Measurements from ENCODE around the gene TMEM175.

The TMEM175 gene

GRCh38 chr4:931960-932712, at the start of gene TMEM175, which contains the start of gene GAK:
TMEM175 (plus strand) TSS chr4:932460; CDS start chr4:947740, 15,280 bp downstream.
GAK (minus strand) TSS chr4:932316; CDS start chr4:932187, 129 bp downstream.
- no peaks in the 10 kb centered on the region for H3K36me3 ChIP-seq (ENCODE audit: insufficient read depth, low read length)
- H3K4me1 ChIP-seq (ENCODE audit: control insufficient read depth, insufficient read depth, low read length, unreplicated experiment): peaks cover 9% of the 10 kb centered on the region
- H3K27ac ChIP-seq (ENCODE audit: low read depth, low read length): peak within 1 kb of the TSS; percentile 87
- H3K79me2 ChIP-seq (ENCODE audit: control insufficient read depth, insufficient read depth, low read length, unreplicated experiment): peaks cover 50% of the 10 kb centered on the region
- H3K4me3 ChIP-seq (ENCODE audit: low read depth, low read length): peak within 1 kb of the TSS; percentile 96
- H3K27me3 ChIP-seq (ENCODE audit: insufficient read depth, low read length): no peaks in the 10 kb centered on the region
- H2AFZ ChIP-seq (ENCODE audit: low read length, unreplicated experiment): peak within 1 kb of the TSS; percentile 50

- no peak overlapping the region for H2AFZ ChIP-seq (ENCODE audit: low read length, unreplicated experiment)
- H3K36me3 ChIP-seq (ENCODE audit: insufficient read depth, low read length): peaks cover 9% of the 10 kb centered on the region; the same call in 1 of the 2 replicates
- no peak overlapping the region for H3K4me3 ChIP-seq (ENCODE audit: low read depth, low read length)
- no peaks in the 10 kb centered on the region for H3K79me2 ChIP-seq (ENCODE audit: control insufficient read depth, insufficient read depth, low read length, unreplicated experiment)
- H3K27ac ChIP-seq (ENCODE audit: low read depth, low read length): no peak overlapping the region
- H3K4me1 ChIP-seq (ENCODE audit: control insufficient read depth, insufficient read depth, low read length, unreplicated experiment): no peaks in the 10 kb centered on the region
- no peaks in the 10 kb centered on the region for H3K27me3 ChIP-seq (ENCODE audit: insufficient read depth, low read length)
Measured at GRCh38 chr4:882646-883045, 49.6 kb upstream of the TMEM175 start.

DNA sequence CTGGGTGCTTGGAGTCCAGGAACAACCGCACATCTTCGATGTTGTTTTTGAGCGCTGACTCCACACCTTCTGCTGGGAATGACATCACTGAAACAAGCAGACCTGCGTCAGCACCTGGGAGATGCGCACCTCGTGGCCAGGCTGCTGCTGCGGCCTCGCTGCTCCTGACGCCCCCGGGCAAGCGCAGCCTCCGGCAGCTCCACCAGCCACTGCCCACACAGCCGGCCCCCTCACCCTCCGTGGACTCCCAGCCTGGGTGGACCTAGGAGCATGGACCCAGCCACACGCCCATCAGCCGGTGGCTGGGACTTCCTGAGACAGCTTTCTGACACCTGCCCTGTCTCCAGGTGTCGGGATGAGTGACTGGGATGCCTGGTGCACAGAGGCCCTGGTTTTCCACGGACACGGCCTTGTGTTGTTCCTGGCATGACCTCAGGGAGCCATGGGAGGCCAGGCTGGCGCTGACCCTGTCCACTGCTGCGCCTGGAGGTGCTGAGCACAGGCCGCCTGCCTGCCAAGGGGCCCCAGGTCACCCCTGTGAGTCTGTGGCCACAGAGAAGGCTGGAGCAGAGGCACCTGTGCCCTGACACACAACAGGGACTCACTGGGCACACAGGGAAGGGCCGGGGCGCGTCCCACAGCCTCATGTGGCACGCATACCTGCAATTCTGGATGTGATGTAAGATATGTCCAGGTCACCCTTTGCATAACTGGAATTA, 48.7 kb upstream of the TMEM175 start:
- Histone ChIP-seq H2AFZ (ENCODE audit: low read length, unreplicated experiment) (no peak overlapping the region), H3K4me3 (ENCODE audit: low read depth, low read length) (no peak overlapping the region), H3K27me3 (ENCODE audit: insufficient read depth, low read length) (no peaks in the 10 kb centered on the region), H3K36me3 (ENCODE audit: insufficient read depth, low read length) (peaks cover 14% of the 10 kb centered on the region; the same call in 1 of the 2 replicates), H3K79me2 (ENCODE audit: control insufficient read depth, insufficient read depth, low read length, unreplicated experiment) (no peaks in the 10 kb centered on the region), H3K4me1 (ENCODE audit: control insufficient read depth, insufficient read depth, low read length, unreplicated experiment) (no peaks in the 10 kb centered on the region), H3K27ac (ENCODE audit: low read depth, low read length) (no peak overlapping the region)

DNA sequence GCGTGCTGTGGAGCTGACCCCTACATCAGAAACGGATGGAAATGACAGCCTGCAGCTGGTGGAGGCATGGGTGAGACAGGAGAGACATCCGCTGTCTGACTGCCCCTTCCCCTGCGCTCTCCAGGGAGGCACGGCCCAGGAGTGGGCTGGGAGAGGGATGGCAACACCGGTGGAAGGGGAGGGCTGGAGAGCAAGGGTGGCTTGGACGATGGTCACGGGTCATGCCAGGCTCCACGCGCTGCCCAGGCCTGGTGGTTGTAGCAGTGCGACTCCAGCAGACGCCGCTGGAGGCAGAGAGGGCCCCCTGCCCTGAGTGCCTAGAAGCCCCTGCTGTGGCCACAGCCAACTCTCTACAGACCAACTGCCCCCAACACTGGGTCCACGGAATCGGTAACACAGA, 48.0 kb upstream of the TMEM175 start:
- Histone ChIP-seq H3K27ac (ENCODE audit: low read depth, low read length) (no peak overlapping the region), H3K27me3 (ENCODE audit: insufficient read depth, low read length) (no peaks in the 10 kb centered on the region), H3K79me2 (ENCODE audit: control insufficient read depth, insufficient read depth, low read length, unreplicated experiment) (no peaks in the 10 kb centered on the region), H3K36me3 (ENCODE audit: insufficient read depth, low read length) (peaks cover 15% of the 10 kb centered on the region; the same call in 1 of the 2 replicates), H3K4me1 (ENCODE audit: control insufficient read depth, insufficient read depth, low read length, unreplicated experiment) (no peaks in the 10 kb centered on the region), H2AFZ (ENCODE audit: low read length, unreplicated experiment) (no peak overlapping the region), H3K4me3 (ENCODE audit: low read depth, low read length) (no peak overlapping the region)

GRCh38 chr4:884896-885295, 47.4 kb upstream of the TMEM175 start:
- no peak overlapping the region for H3K27ac ChIP-seq (ENCODE audit: low read depth, low read length)
- H3K4me1 ChIP-seq (ENCODE audit: control insufficient read depth, insufficient read depth, low read length, unreplicated experiment): no peaks in the 10 kb centered on the region
- H3K36me3 ChIP-seq (ENCODE audit: insufficient read depth, low read length): peaks cover 11% of the 10 kb centered on the region; the same call in 1 of the 2 replicates
- H3K79me2 ChIP-seq (ENCODE audit: control insufficient read depth, insufficient read depth, low read length, unreplicated experiment): no peaks in the 10 kb centered on the region
- no peak overlapping the region for H2AFZ ChIP-seq (ENCODE audit: low read length, unreplicated experiment)
- H3K27me3 ChIP-seq (ENCODE audit: insufficient read depth, low read length): no peaks in the 10 kb centered on the region
- no peak overlapping the region for H3K4me3 ChIP-seq (ENCODE audit: low read depth, low read length)

DNA sequence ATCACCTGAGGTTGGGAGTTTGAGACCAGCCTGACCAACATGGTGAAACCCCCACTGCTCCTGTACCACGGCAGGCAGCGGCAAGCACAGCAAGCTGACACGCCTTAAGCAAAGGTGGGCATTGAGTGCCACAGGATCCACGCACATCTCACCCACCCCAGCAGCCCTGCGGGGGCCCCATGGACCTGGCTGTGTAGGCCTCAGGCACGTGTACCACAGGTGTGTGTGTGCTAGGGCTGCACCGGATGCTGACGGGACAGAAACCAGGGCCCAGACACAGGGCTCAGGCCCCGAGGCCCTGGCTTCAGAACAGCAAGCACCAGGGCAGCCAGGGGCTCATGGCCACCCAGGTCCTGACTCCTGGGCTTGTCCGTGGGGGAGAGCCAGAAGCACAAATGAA, 46.9 kb upstream of the TMEM175 start:
- H3K4me1 ChIP-seq (ENCODE audit: control insufficient read depth, insufficient read depth, low read length, unreplicated experiment): no peaks in the 10 kb centered on the region
- H3K36me3 ChIP-seq (ENCODE audit: insufficient read depth, low read length): peaks cover 11% of the 10 kb centered on the region; the same call in 1 of the 2 replicates
- no peaks in the 10 kb centered on the region for H3K79me2 ChIP-seq (ENCODE audit: control insufficient read depth, insufficient read depth, low read length, unreplicated experiment)

GRCh38 chr4:886244-886643, 46.0 kb upstream of the TMEM175 start:
- Histone ChIP-seq H3K4me3 (ENCODE audit: low read depth, low read length) (no peak overlapping the region), H3K36me3 (ENCODE audit: insufficient read depth, low read length) (peaks cover 11% of the 10 kb centered on the region; the same call in 1 of the 2 replicates), H3K27ac (ENCODE audit: low read depth, low read length) (no peak overlapping the region), H2AFZ (ENCODE audit: low read length, unreplicated experiment) (no peak overlapping the region), H3K79me2 (ENCODE audit: control insufficient read depth, insufficient read depth, low read length, unreplicated experiment) (no peaks in the 10 kb centered on the region), H3K4me1 (ENCODE audit: control insufficient read depth, insufficient read depth, low read length, unreplicated experiment) (no peaks in the 10 kb centered on the region), H3K27me3 (ENCODE audit: insufficient read depth, low read length) (no peaks in the 10 kb centered on the region)

More for the DNA sequence above, 46.9 kb upstream of the TMEM175 start:
- H3K27me3 ChIP-seq (ENCODE audit: insufficient read depth, low read length): no peaks in the 10 kb centered on the region
- H3K4me3 ChIP-seq (ENCODE audit: low read depth, low read length): no peak overlapping the region
- no peak overlapping the region for H3K27ac ChIP-seq (ENCODE audit: low read depth, low read length)
- H2AFZ ChIP-seq (ENCODE audit: low read length, unreplicated experiment): no peak overlapping the region

DNA sequence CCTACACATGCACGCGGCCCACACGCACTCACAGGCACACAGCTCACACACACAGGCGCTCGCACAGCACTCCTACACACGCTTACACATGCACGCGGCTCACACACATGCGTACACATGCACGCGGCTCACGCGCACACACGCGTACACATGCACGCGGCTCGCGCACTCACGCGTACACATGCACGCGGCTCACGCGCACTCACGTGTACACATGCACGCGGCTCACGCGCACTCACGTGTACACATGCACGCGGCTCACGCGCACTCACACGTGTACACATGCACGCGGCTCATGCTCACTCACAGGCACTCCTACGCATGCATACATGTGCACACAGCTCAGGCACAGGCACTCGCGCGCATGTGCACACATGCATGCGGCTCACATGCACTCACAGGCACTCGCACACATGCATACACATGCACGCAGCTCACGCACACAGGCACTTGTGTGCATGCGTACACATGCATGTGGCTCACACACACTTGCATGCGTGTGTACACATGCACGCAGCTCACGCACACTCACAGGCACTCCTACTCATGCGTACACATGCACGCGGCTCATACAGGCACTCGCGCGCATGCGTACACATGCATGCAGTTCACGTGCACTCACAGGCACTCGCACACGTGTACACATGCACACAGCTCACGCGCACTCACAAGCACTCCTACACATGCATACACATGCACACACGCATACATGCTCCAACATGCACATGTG, 45.1 kb upstream of the TMEM175 start:
- Histone ChIP-seq H2AFZ (ENCODE audit: low read length, unreplicated experiment) (no peak overlapping the region), H3K27ac (ENCODE audit: low read depth, low read length) (no peak overlapping the region), H3K27me3 (ENCODE audit: insufficient read depth, low read length) (no peaks in the 10 kb centered on the region), H3K4me3 (ENCODE audit: low read depth, low read length) (no peak overlapping the region), H3K79me2 (ENCODE audit: control insufficient read depth, insufficient read depth, low read length, unreplicated experiment) (no peaks in the 10 kb centered on the region), H3K36me3 (ENCODE audit: insufficient read depth, low read length) (peaks cover 7% of the 10 kb centered on the region; the same call in 1 of the 2 replicates), H3K4me1 (ENCODE audit: control insufficient read depth, insufficient read depth, low read length, unreplicated experiment) (no peaks in the 10 kb centered on the region)

GRCh38 chr4:888029-888428, 44.2 kb upstream of the TMEM175 start:
- H3K36me3 ChIP-seq (ENCODE audit: insufficient read depth, low read length): peaks cover 7% of the 10 kb centered on the region; the same call in 1 of the 2 replicates
- H3K79me2 ChIP-seq (ENCODE audit: control insufficient read depth, insufficient read depth, low read length, unreplicated experiment): no peaks in the 10 kb centered on the region
- H3K4me1 ChIP-seq (ENCODE audit: control insufficient read depth, insufficient read depth, low read length, unreplicated experiment): no peaks in the 10 kb centered on the region
- H2AFZ ChIP-seq (ENCODE audit: low read length, unreplicated experiment): no peak overlapping the region
- H3K4me3 ChIP-seq (ENCODE audit: low read depth, low read length): no peak overlapping the region
- H3K27ac ChIP-seq (ENCODE audit: low read depth, low read length): no peak overlapping the region
- no peaks in the 10 kb centered on the region for H3K27me3 ChIP-seq (ENCODE audit: insufficient read depth, low read length)

GRCh38 chr4:889516-889915, 42.7 kb upstream of the TMEM175 start:
- no peaks in the 10 kb centered on the region for H3K27me3 ChIP-seq (ENCODE audit: insufficient read depth, low read length)
- no peaks in the 10 kb centered on the region for H3K4me1 ChIP-seq (ENCODE audit: control insufficient read depth, insufficient read depth, low read length, unreplicated experiment)
- H3K27ac ChIP-seq (ENCODE audit: low read depth, low read length): no peak overlapping the region
- no peaks in the 10 kb centered on the region for H3K79me2 ChIP-seq (ENCODE audit: control insufficient read depth, insufficient read depth, low read length, unreplicated experiment)
- no peak overlapping the region for H2AFZ ChIP-seq (ENCODE audit: low read length, unreplicated experiment)
- peaks cover 7% of the 10 kb centered on the region; the same call in 1 of the 2 replicates for H3K36me3 ChIP-seq (ENCODE audit: insufficient read depth, low read length)
- H3K4me3 ChIP-seq (ENCODE audit: low read depth, low read length): no peak overlapping the region
